A549 (cell line): ENCODE measurements around the gene ANKRD62. TPM values are rescaled to one million over a fixed set of nuclear protein-coding genes. Genes with fewer than 3 reads are reported as not detected.

Experiments
- ATAC-seq, 2 experiments: fragments of 200-7000 bp in 1 of 2; fragments of >200 bp in 1 of 2; cut with Nextera tagmentation in 1 of 2; cut with Tn5 transposase in 1 of 2; 3 replicates each; pipeline versions ENCODE4 v1.8.0 to v1.9.1; 2018 to 2020; ENCODE audit warnings: mild to moderate bottlenecking in 1 of 2, moderate library complexity in 1 of 2
- CTCF ChIA-PET: fragments of 300-600 bp; sonication (Branson Sonifier 250); formaldehyde crosslinking; extraction: SDS; loops from one replicate; lab custom pipeline; 2021; ENCODE audit warnings: antibody characterized with exemption, inconsistent platforms; lab: Yijun Ruan, JAX
- POLR2A ChIA-PET: fragments of 350-600 bp; formaldehyde crosslinking; extraction: SDS; loops from one replicate; lab custom pipeline; 2021; ENCODE audit warnings: antibody characterized with exemption, inconsistent platforms; lab: Yijun Ruan, JAX
- DNase-seq, 2 experiments: peaks; one replicate each; pipeline versions ENCODE4 v3.0.0 to v3.0.0-alpha.2; 2011 to 2016; ENCODE audit warnings: low read depth in 1 of 2, low spot score in 1 of 2
- FAIRE-seq: peaks from 2 replicates; lab custom pipeline; 2011; peaks lifted over from hg19 to GRCh38; lab: Jason Lieb, UNC
- H3K27ac ChIP-seq, 2 experiments: fragments of >200 bp; sonication (Bioruptor Twin); formaldehyde crosslinking; 3 replicates each; pipeline ENCODE4 v1.5.1; 2016 to 2017
- H3K4me1 ChIP-seq: fragments of >200 bp; sonication (Bioruptor Twin); formaldehyde crosslinking; 3 replicates; pipeline ENCODE4 v1.6.1; 2016
- H3K4me2 ChIP-seq: fragments of >200 bp; sonication (Bioruptor Twin); formaldehyde crosslinking; 3 replicates; pipeline ENCODE4 v1.6.1; 2016
- H3K4me3 ChIP-seq: fragments of >200 bp; sonication (Bioruptor Twin); formaldehyde crosslinking; 3 replicates; pipeline ENCODE4 v1.5.1; 2016
- H3K9me3 ChIP-seq: fragments of >200 bp; sonication (Bioruptor Twin); formaldehyde crosslinking; 3 replicates; pipeline ENCODE4 v1.6.1; 2016
- ATOH8 ChIP-seq: fragments of 250-450 bp; sonication (Bioruptor Pico); IDR thresholded peaks from 2 replicates; pipeline ENCODE4 v1.5.0; 2020; ENCODE audit warnings: low read depth, mild to moderate bottlenecking, moderate library complexity
- BCL3 ChIP-seq: fragments of >200 bp; sonication (Bioruptor Twin); formaldehyde crosslinking; IDR thresholded peaks from 3 replicates; pipeline ENCODE4 v1.6.1; 2016
- CBX8 ChIP-seq: fragments of 200-600 bp; sonication (generic); IDR thresholded peaks from 2 replicates; pipeline ENCODE4 v1.6.1; 2016
- CHD2 ChIP-seq: fragments of 150-350 bp; IDR thresholded peaks from 2 replicates; pipeline ENCODE4 v1.6.1; 2014; ENCODE audit warnings: low read length; ENCODE audit not compliant: partially characterized antibody
- CTCF ChIP-seq: fragments of >200 bp; sonication (Bioruptor Twin); formaldehyde crosslinking; IDR thresholded peaks from 3 replicates; pipeline ENCODE4 v1.5.1; 2016
- ELK1 ChIP-seq: fragments of 150-350 bp; IDR thresholded peaks from 2 replicates; pipeline ENCODE4 v1.6.1; 2014; ENCODE audit warnings: low read depth, mild to moderate bottlenecking, low read length
- GATA3 ChIP-seq: IDR thresholded peaks from 2 replicates; pipeline ENCODE4 v1.6.1; 2012; ENCODE audit warnings: borderline replicate concordance
- HOXA7 ChIP-seq: fragments of 250-450 bp; sonication (Bioruptor Pico); IDR thresholded peaks from 2 replicates; pipeline ENCODE4 v1.5.0; 2020; ENCODE audit warnings: mild to moderate bottlenecking, moderate library complexity
- HOXB5 ChIP-seq: fragments of 250-450 bp; sonication (Bioruptor Pico); IDR thresholded peaks from 2 replicates; pipeline ENCODE4 v1.5.0; 2020; ENCODE audit warnings: mild to moderate bottlenecking, moderate library complexity
- MAFK ChIP-seq: fragments of 450-650 bp; IDR thresholded peaks from 2 replicates; pipeline ENCODE4 v1.6.1; 2014; ENCODE audit not compliant: partially characterized antibody
- MAZ ChIP-seq: fragments of 150-350 bp; IDR thresholded peaks from 2 replicates; pipeline ENCODE4 v1.6.1; 2014; ENCODE audit warnings: antibody characterized with exemption, low read depth, low read length, borderline replicate concordance
- NFE2L2 ChIP-seq: fragments of 150-350 bp; conservative IDR thresholded peaks from 2 replicates; pipeline ENCODE4 v1.6.1; 2014; ENCODE audit warnings: low read length
- PBX3 ChIP-seq: IDR thresholded peaks from 2 replicates; pipeline ENCODE4 v1.6.1; 2012
- RAD21 ChIP-seq, 2 experiments: fragments of >200 bp in 1 of 2; sonication (Bioruptor Twin) in 1 of 2; formaldehyde crosslinking in 1 of 2; IDR thresholded peaks in 1 of 2; conservative IDR thresholded peaks in 1 of 2; 2 replicates in 1 of 2; 3 replicates in 1 of 2; pipeline ENCODE4 v1.6.1; 2012 to 2018; ENCODE audit warnings: inconsistent platforms in 1 of 2
- RNF2 ChIP-seq: fragments of 200-600 bp; sonication (generic); IDR thresholded peaks from 2 replicates; pipeline ENCODE4 v1.6.1; 2016; ENCODE audit warnings: low read depth, mild to moderate bottlenecking, antibody characterized with exemption, moderate library complexity, borderline replicate concordance
- SMC3 ChIP-seq: fragments of >200 bp; sonication (Bioruptor Twin); formaldehyde crosslinking; IDR thresholded peaks from 3 replicates; pipeline ENCODE4 v1.6.1; 2018; ENCODE audit warnings: inconsistent platforms
- TP53 ChIP-seq: fragments of 250-450 bp; sonication (Bioruptor Pico); IDR thresholded peaks from 2 replicates; pipeline ENCODE4 v1.5.0; 2021; ENCODE audit warnings: mild to moderate bottlenecking, moderate library complexity
- USF2 ChIP-seq: fragments of 450-650 bp; IDR thresholded peaks from 2 replicates; pipeline ENCODE4 v1.6.1; 2014; ENCODE audit warnings: antibody characterized with exemption
- WGBS: methylation state at CpG from one replicate; pipeline ENCODE4 v1.1.6; 2017; ENCODE audit errors: missing lambda C conversion rate; 5-methylcytosine and 5-hydroxymethylcytosine counted together
- polyA plus RNA-seq, 4 experiments: library from polyadenylated mRNA; depleted of rRNA in 3 of 4; stranded (reverse); fragments of >200 nt; fragmentation: RNase III in 1 of 4; extraction: RNeasy Plus Mini Kit Qiagen cat#74134 plus additional on column Dnase treatment in 1 of 4; gene quantifications; 2 replicates in 3 of 4; 3 replicates in 1 of 4; pipeline ENCODE4 v1.2.3, GENCODE V29; 2011 to 2017

ANKRD62 gene
- polyA plus RNA-seq, 2 of the 4 experiments (the other 2 are of a cell fraction): not detected

- no peaks in the 10 kb centered on the region for H3K4me1 ChIP-seq
- no peaks in the 10 kb centered on the region for H3K9me3 ChIP-seq
- FAIRE-seq: no peak
- no peak for DNase-seq
- CTCF ChIA-PET: no interaction called here
- TF ChIP-seq CBX8 (no peak), PBX3 (no peak)
- ATAC-seq: no peak
- no peak overlapping the region for H3K27ac ChIP-seq
- no peak overlapping the region for H3K4me3 ChIP-seq
- POLR2A ChIA-PET: no interaction called here
- no peak overlapping the region for H3K4me2 ChIP-seq
- 4% methylated on average over 4 of the region's 4 CpGs for WGBS
Measured at GRCh38 chr18:12154361-12154760, 60.7 kb downstream of the ANKRD62 start.

- no peak for DNase-seq
- FAIRE-seq: no peak
- WGBS: 91% methylated on average over 3 of the region's 3 CpGs
- CTCF ChIA-PET: no interaction called here
- Histone ChIP-seq H3K4me1 (no peaks in the 10 kb centered on the region), H3K4me2 (no peak overlapping the region), H3K4me3 (no peak overlapping the region), H3K9me3 (no peaks in the 10 kb centered on the region), H3K27ac (no peak overlapping the region)
- TF ChIP-seq ELK1 (no peak), ATOH8 (no peak), NFE2L2 (no peak), HOXA7 (CRISPR knock-in tag) (no peak), HOXB5 (CRISPR knock-in tag) (no peak), GATA3 (no peak), TP53 (no peak), BCL3 (no peak), MAFK (no peak), RAD21 (conservative IDR thresholded peaks at IDR 0.05 in 1 of 2, IDR thresholded peaks at IDR 0.05 in 1 of 2) (no peak), USF2 (no peak), MAZ (no peak), CHD2 (no peak), SMC3 (no peak), RNF2 (no peak), CTCF (no peak)
- POLR2A ChIA-PET: no interaction called here
- ATAC-seq: no peak
Measured at GRCh38 chr18:12155996-12156395, 62.4 kb downstream of the ANKRD62 start.
